ENCODE measurements around the gene TTC38.

The TTC38 gene

DNA sequence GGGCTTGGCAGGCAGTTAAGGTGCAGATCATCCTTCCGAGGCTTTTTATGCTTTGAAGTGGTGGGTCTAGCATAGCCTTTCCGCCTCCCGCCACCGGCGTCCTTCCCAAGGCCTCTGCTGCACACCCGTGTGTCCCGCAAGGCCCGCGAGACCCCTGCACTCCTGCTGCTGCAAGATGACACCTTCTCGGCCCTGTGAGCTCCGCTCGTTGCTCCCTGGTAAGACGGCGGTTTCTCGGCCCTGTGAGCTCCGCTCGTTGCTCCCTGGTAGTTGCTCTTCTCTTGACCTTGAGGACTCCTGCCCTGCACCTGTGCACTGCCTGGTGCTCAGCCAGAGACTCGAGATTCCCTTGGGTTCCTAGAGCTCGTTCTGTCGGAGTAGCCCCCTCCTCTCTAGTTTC is 49.8 kb downstream of the TTC38 start:
- no peak for TF ChIP-seq Cebpa-rat (IDR thresholded peaks at IDR 0.05)
- H4K20me1 ChIP-seq = peaks cover 0 to 81% (median 48%) of the 10 kb centered on the region in 11 experiments; a peak in 15 of 22 replicates
- H3K9me3 ChIP-seq (replicated peaks in 1 of 11) = no peaks in the 10 kb centered on the region
- no peak overlapping the region for H3K4me3 ChIP-seq
- H3K36me3 ChIP-seq = peaks cover 13 to 100% (median 96%) of the 10 kb centered on the region in 11 experiments; a peak in 21 of 22 replicates
- H3K4me2 ChIP-seq = no peak overlapping the region
- no peaks in the 10 kb centered on the region for H3K27me3 ChIP-seq
- no peaks in the 10 kb centered on the region for H3K4me1 ChIP-seq
- no peak overlapping the region; a peak in 2 of 22 replicates for H3K9ac ChIP-seq
- H3K27ac ChIP-seq = no peak overlapping the region

DNA sequence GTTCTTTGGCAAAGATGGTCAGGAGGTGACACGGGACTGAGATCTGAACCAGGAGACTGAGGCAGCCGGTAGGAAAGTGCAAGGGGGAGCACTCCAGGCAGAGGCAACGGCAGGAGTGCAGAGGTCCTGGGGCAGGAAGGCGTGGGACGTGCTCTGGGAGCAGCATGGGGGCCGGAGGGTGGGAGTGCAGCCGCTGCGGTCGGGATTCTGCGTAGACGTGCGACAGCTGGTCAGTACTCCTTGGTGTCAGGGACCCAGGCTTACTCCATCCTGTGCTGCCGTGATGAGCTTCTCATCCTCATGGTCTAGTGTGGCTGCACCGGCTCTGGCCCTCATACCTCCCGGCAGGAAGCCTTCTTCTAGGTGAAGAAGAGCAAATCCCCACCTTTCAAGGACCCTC is 50.8 kb downstream of the TTC38 start:
- Histone ChIP-seq H3K27ac (no peak overlapping the region), H3K9me3 (replicated peaks in 1 of 11) (no peaks in the 10 kb centered on the region), H3K9ac (0 out of 22 replicates have a peak overlapping the region, but pooled peaks of 1 of the 11 experiments have one; percentile 31), H3K4me2 (no peak overlapping the region), H3K4me3 (no peak overlapping the region), H3K36me3 (peaks cover 13 to 100% (median 97%) of the 10 kb centered on the region in 11 experiments; a peak in 21 of 22 replicates), H3K27me3 (no peaks in the 10 kb centered on the region), H4K20me1 (peaks cover 0 to 80% (median 50%) of the 10 kb centered on the region in 11 experiments; a peak in 15 of 22 replicates), H3K4me1 (no peaks in the 10 kb centered on the region)
- TF ChIP-seq Cebpa-rat (IDR thresholded peaks at IDR 0.05) = no peak

DNA sequence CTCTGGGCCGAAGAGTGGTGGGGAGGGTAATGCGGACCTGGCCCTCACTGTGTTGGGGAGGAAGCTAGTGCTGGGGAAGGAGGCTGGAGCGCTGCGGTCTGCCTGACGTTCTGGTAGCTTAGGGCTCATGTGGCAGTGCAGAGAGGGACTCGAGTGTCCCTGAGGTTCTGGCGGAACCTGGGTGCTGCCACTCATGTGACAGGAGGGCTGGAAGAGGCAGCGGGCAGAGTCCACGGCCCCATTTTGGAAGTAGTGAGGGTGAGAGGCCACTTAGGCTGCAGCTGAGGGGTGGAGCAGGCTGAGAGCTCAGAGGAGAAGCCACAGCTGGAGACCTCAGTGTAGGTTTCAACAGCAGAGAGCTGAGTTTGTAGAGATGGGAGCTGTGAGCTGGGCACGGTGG is 51.5 kb downstream of the TTC38 start:
- Histone ChIP-seq H3K9me3 (replicated peaks in 1 of 11) (no peaks in the 10 kb centered on the region), H3K36me3 (peaks cover 13 to 100% (median 99%) of the 10 kb centered on the region in 11 experiments; a peak in 21 of 22 replicates), H3K9ac (no peak overlapping the region), H3K4me1 (no peaks in the 10 kb centered on the region), H3K27me3 (no peaks in the 10 kb centered on the region), H3K4me2 (no peak overlapping the region), H4K20me1 (peaks cover 0 to 80% (median 46%) of the 10 kb centered on the region in 11 experiments; a peak in 15 of 22 replicates), H3K4me3 (no peak overlapping the region), H3K27ac (no peak overlapping the region)
- TF ChIP-seq Cebpa-rat (IDR thresholded peaks at IDR 0.05) = no peak

DNA sequence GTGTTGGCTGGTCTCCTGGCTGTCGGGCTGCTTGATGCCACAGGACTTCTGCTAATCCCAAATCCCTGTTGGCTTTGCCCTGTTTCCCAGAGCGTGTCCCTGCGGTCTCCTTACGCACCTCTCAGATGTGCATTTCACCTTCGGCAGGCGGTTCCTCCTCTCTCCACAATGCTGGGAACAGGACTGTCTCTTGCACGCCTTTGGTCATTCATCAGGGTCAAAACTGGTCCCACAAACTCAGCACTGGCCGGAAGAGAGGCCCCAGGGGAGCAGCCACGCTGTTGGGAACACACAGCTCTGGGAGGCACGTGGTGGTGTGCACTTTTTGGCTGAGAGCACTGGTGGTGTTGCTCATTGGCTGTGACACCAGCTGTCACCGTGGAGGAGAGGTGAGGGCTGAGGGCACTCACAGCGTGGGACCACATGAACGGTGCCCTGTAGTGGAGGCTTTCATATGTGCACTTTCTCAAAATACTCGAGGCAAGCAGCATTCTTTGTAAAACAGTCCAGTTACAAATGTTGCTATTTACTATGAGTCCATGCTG is 52.4 kb downstream of the TTC38 start:
- peaks cover 13 to 100% (median 100%) of the 10 kb centered on the region in 11 experiments for H3K36me3 ChIP-seq
- no peak overlapping the region for H3K27ac ChIP-seq
- H3K27me3 ChIP-seq = no peaks in the 10 kb centered on the region
- H3K9me3 ChIP-seq (replicated peaks in 1 of 11) = no peaks in the 10 kb centered on the region
- no peak overlapping the region for H3K4me2 ChIP-seq
- no peak overlapping the region for H3K4me3 ChIP-seq
- no peak overlapping the region for H3K9ac ChIP-seq
- TF ChIP-seq Cebpa-rat (IDR thresholded peaks at IDR 0.05) = no peak
- H4K20me1 ChIP-seq = peaks cover 0 to 82% (median 45%) of the 10 kb centered on the region in 11 experiments; a peak in 15 of 22 replicates
- H3K4me1 ChIP-seq = no peaks in the 10 kb centered on the region

DNA sequence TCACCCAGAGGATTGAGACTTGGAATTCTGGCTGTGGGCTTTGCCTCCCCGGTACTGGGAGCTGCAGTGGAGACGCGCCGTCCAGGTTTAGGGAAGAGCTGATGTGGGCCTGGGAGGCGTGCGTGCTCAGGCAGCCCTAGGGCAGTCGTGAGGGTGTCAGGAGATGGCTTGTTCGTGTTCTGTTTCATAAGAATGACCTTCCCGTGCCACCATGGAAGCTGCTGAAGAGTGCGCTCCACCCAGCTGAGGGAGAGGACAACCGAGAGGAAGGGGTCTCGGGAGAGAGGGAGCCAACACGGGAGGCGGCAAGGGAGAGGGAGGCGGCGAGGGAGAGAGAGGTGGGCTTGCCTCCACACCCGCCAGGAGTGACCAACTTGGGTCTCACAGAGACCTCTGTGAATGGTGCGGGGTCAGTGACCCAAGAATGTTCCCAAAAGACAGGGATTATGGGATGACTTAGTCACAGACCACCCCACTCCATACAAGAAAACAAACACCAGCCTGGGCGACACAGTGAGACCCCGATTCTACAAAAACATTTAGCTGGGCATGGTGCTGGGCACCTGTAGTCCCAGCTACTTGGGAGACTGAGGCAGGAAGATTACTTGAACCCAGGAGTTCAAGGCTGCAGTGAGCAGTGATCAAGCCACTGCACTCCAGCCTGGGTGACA is 53.0 kb downstream of the TTC38 start:
- no peaks in the 10 kb centered on the region for H3K4me1 ChIP-seq
- no peak overlapping the region for H3K4me3 ChIP-seq
- no peaks in the 10 kb centered on the region for H3K27me3 ChIP-seq
- TF ChIP-seq Cebpa-rat (IDR thresholded peaks at IDR 0.05) = no peak
- no peaks in the 10 kb centered on the region for H3K9me3 ChIP-seq (replicated peaks in 1 of 11)
- H3K9ac ChIP-seq = peak overlapping the region in 1 of 11 experiments; percentile 20; a peak in 1 of 22 replicates
- peaks cover 13 to 100% (median 100%) of the 10 kb centered on the region in 11 experiments for H3K36me3 ChIP-seq
- H3K4me2 ChIP-seq = no peak overlapping the region
- H4K20me1 ChIP-seq = peaks cover 0 to 84% (median 45%) of the 10 kb centered on the region in 11 experiments; a peak in 15 of 22 replicates
- H3K27ac ChIP-seq = no peak overlapping the region

DNA sequence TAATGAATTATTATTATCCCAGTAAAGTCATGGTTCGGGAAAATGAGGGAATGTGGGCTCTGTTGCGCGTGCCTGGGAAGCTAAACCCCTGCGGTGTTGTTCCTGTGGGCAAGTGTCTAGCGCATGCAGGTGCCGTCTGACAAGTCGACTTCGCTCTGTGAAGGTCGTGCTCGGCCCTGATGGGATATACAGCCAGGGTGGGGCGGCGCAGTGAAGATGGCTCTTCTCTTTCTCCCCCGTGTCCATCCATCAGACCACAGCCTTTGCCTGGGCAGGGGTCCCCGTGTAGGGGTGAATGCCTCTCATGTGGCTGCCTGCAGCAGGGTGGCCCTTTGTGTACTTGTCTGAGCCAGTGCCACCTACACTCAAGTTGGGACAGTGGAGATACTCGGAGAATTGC is 54.9 kb downstream of the TTC38 start:
- Histone ChIP-seq H3K4me3 (no peak overlapping the region), H3K36me3 (peaks cover 10 to 100% (median 100%) of the 10 kb centered on the region in 11 experiments), H3K9me3 (replicated peaks in 1 of 11) (no peaks in the 10 kb centered on the region), H3K9ac (no peak overlapping the region), H3K27me3 (no peaks in the 10 kb centered on the region), H3K4me2 (no peak overlapping the region), H3K4me1 (no peaks in the 10 kb centered on the region), H4K20me1 (peaks cover 0 to 83% (median 43%) of the 10 kb centered on the region in 11 experiments; a peak in 15 of 22 replicates), H3K27ac (no peak overlapping the region)
- no peak for TF ChIP-seq Cebpa-rat (IDR thresholded peaks at IDR 0.05)

DNA sequence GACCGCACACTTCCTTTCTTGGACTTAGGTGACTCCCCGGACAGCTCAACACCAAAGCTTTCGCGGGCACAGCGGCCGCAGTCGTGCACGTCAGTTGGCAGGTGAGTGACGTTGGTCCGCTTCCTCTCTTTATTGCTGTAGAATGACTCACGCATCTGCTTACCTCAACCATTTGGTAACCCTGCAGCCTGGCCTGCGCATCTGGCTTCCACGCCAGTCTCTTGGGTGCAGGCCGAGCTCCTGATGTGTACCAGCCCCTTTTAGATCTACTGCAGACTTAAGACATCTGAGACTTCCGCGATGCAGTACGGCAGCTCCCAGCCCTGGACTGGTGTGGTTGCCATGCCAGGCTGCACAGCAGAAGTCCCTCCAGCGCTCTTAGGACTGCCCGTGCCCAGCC is 55.4 kb downstream of the TTC38 start:
- Histone ChIP-seq H3K4me1 (no peaks in the 10 kb centered on the region), H3K4me3 (no peak overlapping the region), H4K20me1 (peaks cover 0 to 83% (median 38%) of the 10 kb centered on the region in 11 experiments; a peak in 13 of 22 replicates), H3K4me2 (no peak overlapping the region), H3K27ac (no peak overlapping the region), H3K9ac (no peak overlapping the region), H3K36me3 (peaks cover 7 to 100% (median 100%) of the 10 kb centered on the region in 11 experiments), H3K9me3 (replicated peaks in 1 of 11) (no peaks in the 10 kb centered on the region), H3K27me3 (no peaks in the 10 kb centered on the region)
- no peak for TF ChIP-seq Cebpa-rat (IDR thresholded peaks at IDR 0.05)

DNA sequence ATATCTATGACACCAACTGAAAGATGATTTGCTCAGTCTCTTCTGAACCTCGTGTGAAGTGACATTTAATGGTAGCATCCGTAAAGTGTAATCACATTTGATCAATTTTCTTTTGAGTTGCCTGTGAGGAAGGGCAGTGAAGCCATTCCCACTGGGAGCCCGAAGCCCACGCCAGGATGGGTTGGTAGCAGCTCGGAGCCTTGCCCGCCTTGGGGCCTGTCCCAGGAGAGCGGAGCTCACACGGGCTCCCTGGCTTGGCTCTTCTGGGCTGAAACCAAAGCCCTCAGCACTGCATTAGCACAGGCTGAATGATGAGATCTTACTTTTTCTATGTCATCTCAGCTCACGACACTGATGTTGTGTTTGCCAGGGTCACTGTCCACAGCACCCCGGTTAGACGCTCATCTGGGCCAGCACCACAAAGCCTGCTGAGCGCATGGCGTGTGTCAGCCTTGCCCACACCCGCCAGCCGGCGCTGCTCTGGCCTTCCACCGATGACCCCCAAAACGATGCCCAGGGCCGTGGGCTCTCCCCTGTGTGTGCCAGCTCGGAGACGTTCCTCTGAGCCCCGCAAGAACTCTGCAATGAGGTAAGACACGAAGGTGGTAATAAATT is 58.4 kb downstream of the TTC38 start:
- H3K4me1 ChIP-seq = no peaks in the 10 kb centered on the region
- no peak overlapping the region for H3K4me3 ChIP-seq
- H3K27ac ChIP-seq = no peak overlapping the region
- TF ChIP-seq Cebpa-rat (IDR thresholded peaks at IDR 0.05) = no peak
- H3K9ac ChIP-seq = no peak overlapping the region
- no peak overlapping the region for H3K4me2 ChIP-seq
- H3K9me3 ChIP-seq (replicated peaks in 1 of 11) = no peaks in the 10 kb centered on the region
- H4K20me1 ChIP-seq = peaks cover 0 to 73% (median 16%) of the 10 kb centered on the region in 11 experiments; a peak in 12 of 22 replicates
- H3K27me3 ChIP-seq = no peaks in the 10 kb centered on the region
- H3K36me3 ChIP-seq = peaks cover 0 to 100% (median 100%) of the 10 kb centered on the region in 11 experiments; a peak in 21 of 22 replicates

All from BLaER1 treated with 17β-estradiol and CSF1 and Interleukin-3, amounts not matched to agents 10 nM and 100 nM (cell line).